Neural cell (in vitro differentiated cells): ENCODE measurements around the gene NAT9.

Experiments
- EP300 ChIP-seq: fragments of 450-650 bp; conservative IDR thresholded peaks from 2 replicates; pipeline ENCODE4 v1.6.1; 2014; ENCODE audit warnings: antibody characterized with exemption, mild to moderate bottlenecking, moderate library complexity; ENCODE audit not compliant: poor library complexity, severe bottlenecking
- EZH2 ChIP-seq: fragments of 200-600, 300-800 bp; shearing (Covaris generic), sonication (generic); IDR thresholded peaks from 2 replicates; pipeline ENCODE4 v1.6.1; 2014; ENCODE audit warnings: antibody characterized with exemption, low read length, borderline replicate concordance, mild to moderate bottlenecking; ENCODE audit not compliant: insufficient read depth, poor library complexity, severe bottlenecking
- MXI1 ChIP-seq: fragments of 450-650 bp; conservative IDR thresholded peaks from 2 replicates; pipeline ENCODE4 v1.6.1; 2014; ENCODE audit warnings: antibody characterized with exemption, mild to moderate bottlenecking; ENCODE audit not compliant: poor library complexity, severe bottlenecking
- POLR2AphosphoS5 ChIP-seq: IDR thresholded peaks from 2 replicates; pipeline ENCODE4 v1.6.1; 2012
- RAD21 ChIP-seq: fragments of 450-650 bp; conservative IDR thresholded peaks from 2 replicates; pipeline ENCODE4 v1.6.1; 2014; ENCODE audit warnings: antibody characterized with exemption, mild to moderate bottlenecking, moderate library complexity
- SMC3 ChIP-seq: fragments of 450-650 bp; conservative IDR thresholded peaks from 2 replicates; pipeline ENCODE4 v1.6.1; 2014; ENCODE audit warnings: antibody characterized with exemption, mild to moderate bottlenecking, moderate library complexity; ENCODE audit not compliant: poor library complexity
- TAF1 ChIP-seq: IDR thresholded peaks from 2 replicates; pipeline ENCODE4 v1.6.1; 2012; ENCODE audit warnings: low read depth
- TF ChIP-seq, protein P1 (sequence below): fragments of 450-650 bp; IDR thresholded peaks from 2 replicates; pipeline ENCODE4 v1.5.1; 2014; ENCODE audit warnings: antibody characterized with exemption, mild to moderate bottlenecking, moderate library complexity; ENCODE audit not compliant: poor library complexity, severe bottlenecking
- TF ChIP-seq, protein P2 (sequence below): IDR thresholded peaks from 2 replicates; pipeline ENCODE4 v1.6.1; 2012; ENCODE audit warnings: borderline replicate concordance

DNA sequence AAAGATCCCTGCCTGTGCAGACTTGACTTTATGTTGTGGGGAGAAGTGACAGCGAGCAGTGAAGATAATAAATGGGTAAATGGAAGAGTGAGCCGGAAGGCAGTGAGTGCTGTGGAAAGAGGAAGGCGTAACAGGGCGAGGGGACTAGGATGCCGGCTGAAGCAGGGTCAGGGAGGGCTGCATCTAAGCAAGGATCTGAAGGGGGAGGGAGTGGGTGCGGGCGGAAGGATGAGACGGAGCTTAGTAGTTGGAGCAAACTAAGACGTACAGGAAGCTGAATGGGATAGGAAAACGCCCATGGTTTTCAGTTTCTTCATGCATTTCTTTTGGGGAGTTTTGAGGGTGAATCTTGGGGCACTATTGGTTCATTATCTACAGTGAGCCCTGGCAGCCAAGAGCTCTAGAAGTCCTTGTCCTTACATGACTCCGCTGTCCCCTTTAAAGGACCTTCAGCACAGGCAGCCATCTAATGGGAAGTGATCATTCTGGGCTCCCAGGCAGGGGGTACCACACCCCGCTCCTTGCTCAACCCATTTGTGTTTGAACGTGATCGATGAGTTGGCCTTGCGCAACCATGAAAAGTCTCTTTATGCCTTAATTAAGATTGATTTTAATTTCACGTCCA is 10.4 kb upstream of the NAT9 start:
- TF ChIP-seq, protein P1, sequence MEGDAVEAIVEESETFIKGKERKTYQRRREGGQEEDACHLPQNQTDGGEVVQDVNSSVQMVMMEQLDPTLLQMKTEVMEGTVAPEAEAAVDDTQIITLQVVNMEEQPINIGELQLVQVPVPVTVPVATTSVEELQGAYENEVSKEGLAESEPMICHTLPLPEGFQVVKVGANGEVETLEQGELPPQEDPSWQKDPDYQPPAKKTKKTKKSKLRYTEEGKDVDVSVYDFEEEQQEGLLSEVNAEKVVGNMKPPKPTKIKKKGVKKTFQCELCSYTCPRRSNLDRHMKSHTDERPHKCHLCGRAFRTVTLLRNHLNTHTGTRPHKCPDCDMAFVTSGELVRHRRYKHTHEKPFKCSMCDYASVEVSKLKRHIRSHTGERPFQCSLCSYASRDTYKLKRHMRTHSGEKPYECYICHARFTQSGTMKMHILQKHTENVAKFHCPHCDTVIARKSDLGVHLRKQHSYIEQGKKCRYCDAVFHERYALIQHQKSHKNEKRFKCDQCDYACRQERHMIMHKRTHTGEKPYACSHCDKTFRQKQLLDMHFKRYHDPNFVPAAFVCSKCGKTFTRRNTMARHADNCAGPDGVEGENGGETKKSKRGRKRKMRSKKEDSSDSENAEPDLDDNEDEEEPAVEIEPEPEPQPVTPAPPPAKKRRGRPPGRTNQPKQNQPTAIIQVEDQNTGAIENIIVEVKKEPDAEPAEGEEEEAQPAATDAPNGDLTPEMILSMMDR = no peak
- TF ChIP-seq TAF1 (no peak), POLR2AphosphoS5 (no peak), SMC3 (no peak), EP300 (no peak), EZH2 (no peak), MXI1 (no peak), RAD21 (no peak)
- TF ChIP-seq, protein P2, sequence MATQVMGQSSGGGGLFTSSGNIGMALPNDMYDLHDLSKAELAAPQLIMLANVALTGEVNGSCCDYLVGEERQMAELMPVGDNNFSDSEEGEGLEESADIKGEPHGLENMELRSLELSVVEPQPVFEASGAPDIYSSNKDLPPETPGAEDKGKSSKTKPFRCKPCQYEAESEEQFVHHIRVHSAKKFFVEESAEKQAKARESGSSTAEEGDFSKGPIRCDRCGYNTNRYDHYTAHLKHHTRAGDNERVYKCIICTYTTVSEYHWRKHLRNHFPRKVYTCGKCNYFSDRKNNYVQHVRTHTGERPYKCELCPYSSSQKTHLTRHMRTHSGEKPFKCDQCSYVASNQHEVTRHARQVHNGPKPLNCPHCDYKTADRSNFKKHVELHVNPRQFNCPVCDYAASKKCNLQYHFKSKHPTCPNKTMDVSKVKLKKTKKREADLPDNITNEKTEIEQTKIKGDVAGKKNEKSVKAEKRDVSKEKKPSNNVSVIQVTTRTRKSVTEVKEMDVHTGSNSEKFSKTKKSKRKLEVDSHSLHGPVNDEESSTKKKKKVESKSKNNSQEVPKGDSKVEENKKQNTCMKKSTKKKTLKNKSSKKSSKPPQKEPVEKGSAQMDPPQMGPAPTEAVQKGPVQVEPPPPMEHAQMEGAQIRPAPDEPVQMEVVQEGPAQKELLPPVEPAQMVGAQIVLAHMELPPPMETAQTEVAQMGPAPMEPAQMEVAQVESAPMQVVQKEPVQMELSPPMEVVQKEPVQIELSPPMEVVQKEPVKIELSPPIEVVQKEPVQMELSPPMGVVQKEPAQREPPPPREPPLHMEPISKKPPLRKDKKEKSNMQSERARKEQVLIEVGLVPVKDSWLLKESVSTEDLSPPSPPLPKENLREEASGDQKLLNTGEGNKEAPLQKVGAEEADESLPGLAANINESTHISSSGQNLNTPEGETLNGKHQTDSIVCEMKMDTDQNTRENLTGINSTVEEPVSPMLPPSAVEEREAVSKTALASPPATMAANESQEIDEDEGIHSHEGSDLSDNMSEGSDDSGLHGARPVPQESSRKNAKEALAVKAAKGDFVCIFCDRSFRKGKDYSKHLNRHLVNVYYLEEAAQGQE = no peak
